Glomerular visceral epithelial cell (primary cell): Measurements from ENCODE around the gene RARS2.
"Not testable (repeated sequence)": the region's sequence is repeated elsewhere in the genome, so short reads cannot be mapped to it uniquely, and the experiment has no call there.

ENCODE experiments used
- DNase-seq: peaks from one replicate; pipeline ENCODE4 v3.0.0-alpha.2; 2016; ENCODE audit errors: extremely low spot score

RARS2 gene

GRCh38 chr6:87589693-87590416 lies at the start of gene RARS2, which contains the start of gene ORC3:
TSS of gene RARS2 (minus strand) at chr6:87589987. CDS start at chr6:87589957, 30 bp downstream.
TSS of gene ORC3 (plus strand) at chr6:87590135. CDS start at chr6:87590169, 34 bp downstream.
- DNase-seq, result peak; percentile 95

GRCh38 chr6:87639373-87639772 lies 49.6 kb upstream of the RARS2 start:
- no peak for DNase-seq

GRCh38 chr6:87637106-87637505 lies 47.3 kb upstream of the RARS2 start:
- no peak for DNase-seq

- DNase-seq, result no peak
These were observed 46.5 kb upstream of the RARS2 start for GRCh38 chr6:87636315-87636714.

- DNase-seq, result no peak
These were observed 44.1 kb upstream of the RARS2 start for GRCh38 chr6:87633851-87634250.

- DNase-seq, result no peak
These were observed 41.0 kb upstream of the RARS2 start for GRCh38 chr6:87630746-87631145.

GRCh38 chr6:87628881-87629280 lies 39.1 kb upstream of the RARS2 start:
- no peak for DNase-seq

- no peak for DNase-seq
These were observed 38.6 kb upstream of the RARS2 start for GRCh38 chr6:87628424-87628823.

GRCh38 chr6:87623248-87623647 lies 33.5 kb upstream of the RARS2 start:
- DNase-seq, result no peak

GRCh38 chr6:87618531-87618930 lies 28.7 kb upstream of the RARS2 start:
- no peak for DNase-seq

GRCh38 chr6:87617405-87617804 lies 27.6 kb upstream of the RARS2 start:
- no peak for DNase-seq

GRCh38 chr6:87613018-87613417 lies 23.2 kb upstream of the RARS2 start:
- not testable (repeated sequence) for DNase-seq

GRCh38 chr6:87608802-87609201 lies 19.0 kb upstream of the RARS2 start:
- DNase-seq, result no peak

GRCh38 chr6:87606199-87606598 lies 16.4 kb upstream of the RARS2 start:
- no peak for DNase-seq

- DNase-seq, result no peak
These were observed 10.8 kb upstream of the RARS2 start for GRCh38 chr6:87600576-87600975.

GRCh38 chr6:87590990-87591389 lies 1.2 kb upstream of the RARS2 start:
- DNase-seq, result no peak

- no peak for DNase-seq
These were observed 662 bp upstream of the RARS2 start for GRCh38 chr6:87590417-87590880.

- DNase-seq, result no peak
These were observed 905 bp downstream of the RARS2 start for GRCh38 chr6:87588756-87589407.

GRCh38 chr6:87586371-87587077 lies 3.3 kb downstream of the RARS2 start:
- no peak for DNase-seq

- no peak for DNase-seq
These were observed 6.0 kb downstream of the RARS2 start for GRCh38 chr6:87583822-87584221.

- no peak for DNase-seq
These were observed 14.4 kb downstream of the RARS2 start for GRCh38 chr6:87575423-87575822.

- no peak for DNase-seq
These were observed 15.5 kb downstream of the RARS2 start for GRCh38 chr6:87574237-87574804.
